Upper lobe of left lung (tissue), 4 donors: ENCODE data around the gene SLC20A1.

Source experiments
- CTCF ChIP-seq, 6 experiments: fragments of 450-650 bp in 4 of 6; fragments of 200-600 bp in 2 of 6; sonication (generic) in 2 of 6; IDR thresholded peaks; one replicate each; pipeline ENCODE4 v1.5.1; 2016 to 2019; ENCODE audit warnings: antibody characterized with exemption in 6 of 6
- EP300 ChIP-seq, 4 donors: sonication (generic); formaldehyde crosslinking; IDR thresholded peaks; one replicate each; pipeline ENCODE4 v1.5.1; 2017; ENCODE audit warnings: antibody characterized with exemption in 4 of 4, control low read depth in 2 of 4
- POLR2A ChIP-seq, 4 donors: fragments of 450-650 bp; IDR thresholded peaks; one replicate each; pipeline ENCODE4 v1.5.1; 2016 to 2017; ENCODE audit warnings: antibody characterized with exemption in 4 of 4, mild to moderate bottlenecking in 2 of 4

GRCh38 chr2:112656679-112657078 is 10.9 kb downstream of the SLC20A1 start:
- TF ChIP-seq EP300 (IDR thresholded peaks at IDR 0.05) (no peak), CTCF (IDR thresholded peaks at IDR 0.05) (no peak), POLR2A (IDR thresholded peaks at IDR 0.05) (no peak)
